CD4-positive, alpha-beta T cell treated with Interferon gamma for 1 hour (primary cell): ENCODE results near the gene SYT7.

Experiments used
- DNase-seq: peaks from one replicate; pipeline ENCODE4 v3.0.0-alpha.2; 2020

SYT7 gene

DNA sequence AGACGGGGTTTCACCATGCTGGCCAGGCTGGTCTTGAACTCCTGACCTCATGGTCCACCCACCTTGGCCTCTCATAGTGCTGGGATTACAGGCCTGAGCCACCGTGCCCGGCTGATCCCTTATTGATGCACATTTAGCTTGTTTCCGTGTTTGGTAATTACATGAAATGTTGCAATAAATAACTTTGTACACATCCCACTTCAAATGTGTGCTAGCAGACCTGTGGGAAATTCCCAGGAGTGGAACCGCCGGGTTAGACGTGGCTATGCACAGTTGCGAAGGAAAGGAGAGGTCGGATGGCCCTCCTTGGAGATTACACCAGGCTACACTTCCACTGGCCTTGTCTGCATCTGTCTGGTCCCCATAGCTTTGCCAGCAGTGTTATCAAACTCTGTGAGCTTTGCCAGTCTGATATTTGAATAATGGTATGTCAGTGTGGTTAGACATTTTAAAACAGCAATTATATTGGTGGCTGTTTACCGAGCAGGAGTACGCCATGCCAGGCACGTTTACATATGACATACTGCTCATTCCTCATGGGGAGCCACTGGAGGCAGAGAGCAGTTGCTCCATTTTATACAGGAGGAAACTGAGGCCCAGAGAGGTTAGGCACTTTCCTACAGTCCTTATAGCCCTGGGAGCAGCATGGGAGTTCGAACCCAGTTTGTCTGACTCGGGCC lies 27.2 kb upstream of the SYT7 start:
- DNase-seq: no peak

- no peak for DNase-seq
Observed at GRCh38 chr11:61607426-61607825, 26.6 kb upstream of the SYT7 start.

DNA sequence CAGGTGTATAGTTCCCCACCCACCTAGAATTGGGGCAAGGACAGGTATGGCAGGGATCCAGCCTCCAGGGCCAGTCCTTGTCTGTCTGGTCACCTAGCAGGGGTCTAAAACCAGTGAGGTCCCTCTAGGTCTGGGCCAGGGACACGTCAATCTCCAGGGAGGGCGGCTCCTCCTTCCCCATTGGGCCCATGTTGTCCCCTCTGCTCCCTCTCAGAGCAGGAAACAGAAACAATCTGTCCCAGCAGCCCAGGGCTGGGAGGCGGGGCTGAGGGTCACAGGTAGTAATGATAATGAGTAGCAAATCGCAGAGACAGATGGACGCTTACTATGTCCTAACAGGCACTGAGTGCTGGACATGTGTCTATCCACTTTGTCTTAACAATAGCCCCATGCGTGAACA lies 22.8 kb upstream of the SYT7 start:
- DNase-seq: no peak

GRCh38 chr11:61602775-61603569 lies 22.1 kb upstream of the SYT7 start:
- no peak for DNase-seq

GRCh38 chr11:61601512-61601911 lies 20.6 kb upstream of the SYT7 start:
- no peak for DNase-seq

DNA sequence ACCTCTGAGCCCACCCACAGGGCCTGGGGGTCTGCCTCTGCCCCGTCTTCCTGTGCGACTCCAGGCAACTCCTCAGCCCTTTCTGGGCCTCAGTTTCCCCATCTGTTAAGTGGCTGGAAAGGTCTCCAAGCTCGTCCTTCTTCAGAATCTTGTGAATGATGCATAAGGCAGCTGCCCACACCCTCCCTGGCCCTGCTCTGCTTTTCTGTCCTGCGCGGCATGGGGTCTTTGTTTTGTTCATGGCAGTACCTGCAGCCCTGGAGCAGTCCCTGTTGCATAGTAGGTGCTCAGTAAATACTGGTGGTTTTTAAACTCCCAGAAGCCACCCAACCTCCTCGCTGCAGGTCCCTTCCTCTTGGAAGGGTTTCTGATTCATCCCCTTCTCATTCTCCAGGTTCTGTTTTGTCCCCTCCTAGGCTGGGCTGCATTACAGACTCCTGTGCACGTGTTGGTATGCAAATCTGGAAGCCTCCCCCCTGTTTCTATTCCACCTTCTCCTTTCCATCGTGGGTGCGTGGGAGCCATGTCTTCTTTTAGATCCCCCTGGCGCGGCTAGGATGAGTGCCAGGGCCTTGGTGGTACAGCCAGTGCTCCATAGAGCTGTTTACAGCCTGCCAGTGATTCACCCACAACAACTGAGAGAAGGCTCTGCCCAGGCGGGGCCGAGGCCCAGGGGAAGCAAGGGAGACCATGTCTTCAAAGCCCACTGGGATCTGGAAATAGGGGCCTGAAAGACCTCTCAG lies 19.3 kb upstream of the SYT7 start:
- no peak for DNase-seq

GRCh38 chr11:61598886-61599868 lies 18.3 kb upstream of the SYT7 start:
- DNase-seq: no peak

DNA sequence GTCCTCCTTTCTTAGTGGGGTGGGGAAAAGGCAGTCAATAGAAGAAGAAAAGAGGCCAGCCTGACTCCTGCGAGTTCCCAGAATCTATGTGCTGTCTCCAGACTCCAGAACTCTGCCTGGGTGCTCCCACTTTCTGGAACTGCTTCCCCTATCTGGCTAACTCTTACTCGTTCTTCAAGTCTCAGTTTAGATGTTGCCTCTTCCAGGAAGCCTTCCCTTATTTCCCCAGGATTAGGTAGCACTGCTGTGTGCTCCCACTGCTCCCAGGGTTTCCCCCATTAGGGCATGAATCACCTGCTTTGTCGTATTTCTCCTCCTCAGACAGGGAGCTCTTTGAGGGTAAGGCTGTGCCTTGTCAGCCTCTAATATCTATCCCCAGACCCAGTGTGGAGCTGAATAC lies 17.5 kb upstream of the SYT7 start:
- DNase-seq: no peak

- no peak for DNase-seq
Observed at GRCh38 chr11:61596990-61597389, 16.1 kb upstream of the SYT7 start.

GRCh38 chr11:61596542-61596941 lies 15.7 kb upstream of the SYT7 start:
- DNase-seq: no peak

DNA sequence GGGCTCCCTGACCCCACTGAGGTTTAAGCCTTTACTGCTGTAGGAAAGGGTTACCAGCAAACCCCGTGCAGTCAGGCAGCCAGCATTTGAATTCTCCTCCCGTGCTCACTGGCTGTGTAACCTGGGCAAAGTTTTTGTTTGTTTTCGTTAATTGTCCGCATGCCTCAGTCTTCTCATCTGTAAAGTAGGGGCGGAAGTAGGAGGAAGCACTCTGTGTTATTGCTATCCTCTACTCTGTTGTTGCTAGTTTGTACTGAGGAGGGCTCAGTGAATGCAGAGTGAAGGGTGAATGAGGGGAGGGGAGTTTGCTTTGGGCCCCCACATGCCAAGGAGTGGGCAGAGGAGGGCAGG lies 14.0 kb upstream of the SYT7 start:
- DNase-seq: no peak

DNA sequence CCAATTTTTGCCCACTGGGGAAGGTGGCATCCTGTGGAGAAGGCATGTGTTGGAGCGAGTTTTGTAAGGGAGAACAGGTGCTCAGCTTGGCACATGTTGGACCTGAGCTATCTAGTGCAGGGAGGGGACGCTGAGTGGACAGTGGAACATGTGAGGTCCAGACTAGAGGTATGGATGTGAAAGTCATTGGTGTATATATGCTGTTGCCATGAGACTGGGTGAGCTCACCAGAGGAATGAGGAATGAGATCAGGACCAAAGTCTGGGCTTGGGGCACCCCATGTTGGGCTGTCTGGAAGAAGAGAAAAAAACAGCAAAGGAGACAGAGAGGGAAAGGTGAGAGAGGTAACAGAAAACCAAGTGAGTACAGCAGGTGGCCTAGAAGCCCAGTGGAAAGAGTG lies 12.3 kb upstream of the SYT7 start:
- no peak for DNase-seq

DNA sequence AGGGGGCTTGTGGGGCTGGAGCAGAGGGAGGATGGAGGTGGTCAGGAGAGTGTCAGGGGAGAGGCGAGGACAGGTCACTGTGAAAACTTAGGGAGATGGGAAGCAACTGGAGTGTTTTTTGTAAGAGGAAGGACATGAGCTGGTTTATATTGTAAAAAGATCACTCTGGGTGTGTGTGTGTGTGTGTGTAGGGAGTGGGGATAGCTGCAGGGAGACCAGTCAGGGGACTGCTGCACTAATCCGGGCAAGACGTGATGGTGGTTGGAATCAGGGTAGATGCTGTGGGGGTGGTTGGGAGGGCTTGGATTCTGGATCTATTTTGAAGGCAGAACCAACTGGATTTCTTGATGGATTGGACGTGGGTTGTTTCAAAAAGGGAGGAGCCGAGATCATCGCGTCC lies 11.3 kb upstream of the SYT7 start:
- DNase-seq: no peak

GRCh38 chr11:61589961-61590360 lies 9.1 kb upstream of the SYT7 start:
- no peak for DNase-seq

GRCh38 chr11:61588728-61589191 lies 7.9 kb upstream of the SYT7 start:
- no peak for DNase-seq

DNA sequence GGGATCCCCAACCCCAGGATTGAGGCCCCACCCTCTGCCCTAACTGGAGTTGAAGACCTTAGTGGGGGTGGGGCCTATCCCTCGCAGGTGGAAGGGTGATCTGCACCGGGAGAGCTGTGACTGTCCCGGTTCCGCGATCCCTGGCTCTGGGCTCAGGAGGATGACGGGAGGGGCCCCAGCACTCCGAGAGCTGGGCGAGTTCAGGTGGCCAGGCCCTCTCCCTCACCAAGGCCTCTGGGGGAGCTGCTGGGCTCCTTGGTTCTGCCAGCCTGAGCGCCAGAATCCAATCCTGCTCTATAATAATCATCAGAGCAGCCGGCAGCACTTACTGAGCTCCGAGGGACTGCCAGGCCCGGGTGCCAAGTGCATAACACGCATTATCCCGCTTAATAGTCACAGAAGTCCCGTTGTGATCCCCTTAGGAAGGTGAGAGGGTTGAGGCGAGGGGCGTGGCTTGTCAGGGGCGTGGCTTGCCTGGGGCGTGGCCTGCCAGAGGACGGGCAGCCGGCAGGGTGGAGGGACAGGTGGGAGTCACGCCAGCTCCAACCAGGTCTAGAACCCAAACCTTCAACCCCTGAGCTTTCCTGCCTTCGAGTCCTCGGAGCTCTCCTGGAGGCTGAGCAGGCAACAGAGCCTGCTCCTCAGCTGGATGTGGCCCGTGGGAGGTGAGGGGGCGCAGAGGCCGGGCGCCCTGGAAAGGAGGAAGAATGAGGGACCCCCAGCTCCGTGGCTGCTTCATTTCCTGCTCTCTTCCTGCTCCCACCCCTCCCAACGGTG lies 7.3 kb upstream of the SYT7 start:
- peak; percentile 54 for DNase-seq

- peak; percentile 27 for DNase-seq
Observed at GRCh38 chr11:61587541-61587941, 6.7 kb upstream of the SYT7 start.

GRCh38 chr11:61586792-61587430 lies 6.0 kb upstream of the SYT7 start:
- DNase-seq: no peak

GRCh38 chr11:61585115-61585514 lies 4.2 kb upstream of the SYT7 start:
- DNase-seq: no peak

- no peak for DNase-seq
Observed at GRCh38 chr11:61581931-61582330, 1.1 kb upstream of the SYT7 start.

- DNase-seq: no peak
Observed at GRCh38 chr11:61580271-61580888, 496 bp downstream of the SYT7 start.
